Right atrium auricular region (tissue), 2 donors: ENCODE results near the gene MYOG. TPM values are rescaled to one million over a fixed set of nuclear protein-coding genes. Genes with fewer than 3 reads are reported as not detected.

Source experiments
- DNase-seq: peaks from one replicate; pipeline ENCODE4 v3.0.0-alpha.2; 2019; ENCODE audit warnings: low spot score
- H3K27ac ChIP-seq, 2 donors: fragments of 200-600 bp; sonication (generic); 1 replicate in 1 of 2; 2 replicates in 1 of 2; pipeline ENCODE4 v1.5.1; 2016 to 2019
- H3K27me3 ChIP-seq, 2 donors: fragments of 200-600 bp; sonication (generic); one replicate each; pipeline versions ENCODE4 v1.5.1 to v1.6.0; 2017 to 2019
- H3K36me3 ChIP-seq: fragments of 200-600 bp; sonication (generic); one replicate; pipeline ENCODE4 v1.5.1; 2016
- H3K4me1 ChIP-seq, 2 donors: fragments of 200-600 bp; sonication (generic); one replicate each; pipeline versions ENCODE4 v1.5.1 to v1.6.0; 2017 to 2019
- H3K4me3 ChIP-seq, 2 donors: fragments of 200-600 bp; sonication (generic); 1 replicate in 1 of 2; 2 replicates in 1 of 2; pipeline ENCODE4 v1.5.1; 2017 to 2019; ENCODE audit warnings: mild to moderate bottlenecking in 1 of 2, moderate library complexity in 1 of 2
- H3K9me3 ChIP-seq, 2 donors: fragments of 200-600 bp; sonication (generic); one replicate each; pipeline ENCODE4 v1.5.1; 2019
- total RNA-seq, 2 donors: library from RNA; depleted of rRNA; stranded (reverse); fragments of >200 nt; gene quantifications; one replicate each; pipeline ENCODE4 v1.1.0, GENCODE V29; 2016
- TF ChIP-seq, protein P1 (sequence below), 2 donors: fragments of 200-600 bp; sonication (generic); IDR thresholded peaks; one replicate each; pipeline ENCODE4 v1.5.1; 2019; ENCODE audit warnings: antibody characterized with exemption in 2 of 2

MYOG gene
- total RNA-seq, 2 donors from 2014 or later = not detected

DNA sequence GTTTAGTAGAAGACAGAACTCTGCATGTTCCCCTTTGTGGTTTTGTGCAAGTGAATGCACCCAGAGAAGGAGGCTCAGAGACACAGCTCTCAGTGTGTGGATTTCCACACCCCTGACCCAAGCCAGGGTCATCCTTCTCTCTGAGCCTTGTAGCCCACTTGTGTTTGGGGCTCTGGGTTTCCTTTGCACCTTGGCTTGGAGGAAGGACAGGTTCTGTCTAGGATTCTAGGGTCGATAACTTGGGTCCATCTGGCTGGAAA, 27.2 kb downstream of the MYOG start:
- DNase-seq = no peak
- Histone ChIP-seq H3K27ac (no peak overlapping the region), H3K27me3 (no peaks in the 10 kb centered on the region), H3K36me3 (no peaks in the 10 kb centered on the region), H3K9me3 (no peaks in the 10 kb centered on the region), H3K4me1 (peaks cover 0 to 10% of the 10 kb centered on the region in 2 donors), H3K4me3 (no peak overlapping the region)
- TF ChIP-seq, protein P1, sequence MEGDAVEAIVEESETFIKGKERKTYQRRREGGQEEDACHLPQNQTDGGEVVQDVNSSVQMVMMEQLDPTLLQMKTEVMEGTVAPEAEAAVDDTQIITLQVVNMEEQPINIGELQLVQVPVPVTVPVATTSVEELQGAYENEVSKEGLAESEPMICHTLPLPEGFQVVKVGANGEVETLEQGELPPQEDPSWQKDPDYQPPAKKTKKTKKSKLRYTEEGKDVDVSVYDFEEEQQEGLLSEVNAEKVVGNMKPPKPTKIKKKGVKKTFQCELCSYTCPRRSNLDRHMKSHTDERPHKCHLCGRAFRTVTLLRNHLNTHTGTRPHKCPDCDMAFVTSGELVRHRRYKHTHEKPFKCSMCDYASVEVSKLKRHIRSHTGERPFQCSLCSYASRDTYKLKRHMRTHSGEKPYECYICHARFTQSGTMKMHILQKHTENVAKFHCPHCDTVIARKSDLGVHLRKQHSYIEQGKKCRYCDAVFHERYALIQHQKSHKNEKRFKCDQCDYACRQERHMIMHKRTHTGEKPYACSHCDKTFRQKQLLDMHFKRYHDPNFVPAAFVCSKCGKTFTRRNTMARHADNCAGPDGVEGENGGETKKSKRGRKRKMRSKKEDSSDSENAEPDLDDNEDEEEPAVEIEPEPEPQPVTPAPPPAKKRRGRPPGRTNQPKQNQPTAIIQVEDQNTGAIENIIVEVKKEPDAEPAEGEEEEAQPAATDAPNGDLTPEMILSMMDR (IDR thresholded peaks at IDR 0.05) = no peak

- DNase-seq = no peak
- TF ChIP-seq, protein P1 (IDR thresholded peaks at IDR 0.05) = no peak
- H3K36me3 ChIP-seq = no peaks in the 10 kb centered on the region
Observed at GRCh38 chr1:203057911-203058675, 27.7 kb downstream of the MYOG start.

DNA sequence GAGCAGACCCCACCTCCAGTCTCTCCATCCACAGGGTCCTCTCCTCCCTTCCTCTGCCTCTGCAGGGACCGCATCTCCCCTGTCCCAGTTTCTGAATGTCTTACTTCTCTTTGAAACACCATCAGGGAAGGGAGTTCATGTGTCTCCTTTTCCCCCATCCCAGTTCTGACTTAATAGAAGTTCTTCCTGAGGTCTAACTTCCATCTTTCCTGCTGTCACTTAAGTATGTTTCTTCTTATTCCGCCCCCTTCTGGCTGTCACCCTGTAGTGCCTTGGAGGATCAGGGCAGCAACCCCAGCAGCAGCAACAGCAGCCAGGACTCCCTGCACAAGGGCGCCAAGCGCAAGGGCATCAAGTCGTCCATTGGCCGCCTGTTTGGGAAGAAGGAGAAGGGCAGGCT, 29.3 kb downstream of the MYOG start:
- H3K9me3 ChIP-seq = no peaks in the 10 kb centered on the region
- H3K27me3 ChIP-seq = no peaks in the 10 kb centered on the region
- no peak for DNase-seq
- no peaks in the 10 kb centered on the region for H3K36me3 ChIP-seq
- TF ChIP-seq, protein P1 (IDR thresholded peaks at IDR 0.05) = no peak
- H3K27ac ChIP-seq = no peak overlapping the region
- H3K4me1 ChIP-seq = peaks cover 0 to 10% of the 10 kb centered on the region in 2 donors
- H3K4me3 ChIP-seq = no peak overlapping the region

More at GRCh38 chr1:203057911-203058675, 27.7 kb downstream of the MYOG start:
- no peak overlapping the region for H3K4me3 ChIP-seq
- peaks cover 0 to 10% of the 10 kb centered on the region in 2 donors for H3K4me1 ChIP-seq
- no peak overlapping the region for H3K27ac ChIP-seq
- no peaks in the 10 kb centered on the region for H3K9me3 ChIP-seq
- H3K27me3 ChIP-seq = no peaks in the 10 kb centered on the region

DNA sequence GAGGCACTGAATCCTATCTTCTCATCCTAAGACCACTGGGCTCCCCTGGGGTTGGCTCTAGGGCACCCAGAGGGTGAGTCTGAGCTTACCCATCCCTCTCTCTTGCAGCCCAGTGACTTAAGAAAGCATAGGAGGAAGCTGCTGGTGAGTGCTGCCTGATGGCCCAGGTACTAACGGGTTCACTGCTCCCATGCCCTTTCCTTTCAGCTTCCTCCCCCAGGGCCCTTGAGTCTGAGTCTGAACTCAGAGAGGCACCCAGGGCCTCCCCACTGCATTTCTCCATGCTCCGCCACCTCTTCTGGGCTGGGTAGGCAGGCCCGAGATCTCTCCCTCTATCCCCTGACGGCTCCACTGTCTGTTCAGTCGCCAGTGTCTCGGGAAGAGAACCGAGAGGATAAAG, 29.8 kb downstream of the MYOG start:
- peaks cover 0 to 10% of the 10 kb centered on the region in 2 donors for H3K4me1 ChIP-seq
- no peak overlapping the region for H3K4me3 ChIP-seq
- H3K27ac ChIP-seq = no peak overlapping the region
- TF ChIP-seq, protein P1 (IDR thresholded peaks at IDR 0.05) = no peak
- no peak for DNase-seq
- H3K27me3 ChIP-seq = no peaks in the 10 kb centered on the region
- H3K36me3 ChIP-seq = no peaks in the 10 kb centered on the region
- no peaks in the 10 kb centered on the region for H3K9me3 ChIP-seq

GRCh38 chr1:203055161-203055799, 30.5 kb downstream of the MYOG start:
- Histone ChIP-seq H3K9me3 (no peaks in the 10 kb centered on the region), H3K4me3 (no peak overlapping the region), H3K4me1 (peaks cover 0 to 10% of the 10 kb centered on the region in 2 donors), H3K27me3 (no peaks in the 10 kb centered on the region), H3K36me3 (no peaks in the 10 kb centered on the region), H3K27ac (no peak overlapping the region)
- TF ChIP-seq, protein P1 (IDR thresholded peaks at IDR 0.05) = no peak
- no peak for DNase-seq
